GM21717 (cell line): ENCODE results near the gene CREB5.
A peak's percentile ranks its signal among the peaks of the same experiment; 100 is the strongest.
"Not testable (repeated sequence)": the region's sequence is repeated elsewhere in the genome, so short reads cannot be mapped to it uniquely, and the experiment has no call there.

Experiments
- ATAC-seq: cut with Tn5 transposase; IDR thresholded peaks from one replicate; pipeline ENCODE4 v1.9.1; 2021; ENCODE audit warnings: mild to moderate bottlenecking, moderate library complexity; ENCODE audit not compliant: unreplicated experiment

CREB5 gene

GRCh38 chr7:28799619-28800018, 387.3 kb downstream of the CREB5 start:
- no peak for ATAC-seq

- no peak for ATAC-seq
Observed at GRCh38 chr7:28800150-28800549, 387.8 kb downstream of the CREB5 start.

GRCh38 chr7:28802450-28802849, 390.1 kb downstream of the CREB5 start:
- ATAC-seq, result no peak

- no peak for ATAC-seq
Observed at GRCh38 chr7:28804157-28804556, 391.8 kb downstream of the CREB5 start.

- no peak for ATAC-seq
Observed at GRCh38 chr7:28804990-28805389, 392.7 kb downstream of the CREB5 start.

- ATAC-seq, result no peak
Observed at GRCh38 chr7:28806841-28807240, 394.5 kb downstream of the CREB5 start.

GRCh38 chr7:28807396-28807994, 395.2 kb downstream of the CREB5 start:
- no peak for ATAC-seq

- no peak for ATAC-seq
Observed at GRCh38 chr7:28808796-28809533, 396.6 kb downstream of the CREB5 start.

GRCh38 chr7:28811008-28811407, 398.7 kb downstream of the CREB5 start:
- ATAC-seq, result no peak

- no peak for ATAC-seq
Observed at GRCh38 chr7:28811701-28812430, 399.5 kb downstream of the CREB5 start.

GRCh38 chr7:28812616-28813015, 400.3 kb downstream of the CREB5 start:
- no peak for ATAC-seq

- ATAC-seq, result peak; percentile 32
Observed at GRCh38 chr7:28813243-28813962, 401.1 kb downstream of the CREB5 start.

GRCh38 chr7:28815369-28815927, 403.1 kb downstream of the CREB5 start:
- peak; percentile 44 for ATAC-seq

- peak; percentile 75 for ATAC-seq
Observed at GRCh38 chr7:28815928-28816373, 403.6 kb downstream of the CREB5 start.

GRCh38 chr7:28818996-28819395, 406.7 kb downstream of the CREB5 start:
- no peak for ATAC-seq

- ATAC-seq, result no peak
Observed at GRCh38 chr7:28823582-28823981, 411.3 kb downstream of the CREB5 start.

GRCh38 chr7:28825817-28826448, 413.6 kb downstream of the CREB5 start:
- not testable (repeated sequence) for ATAC-seq

- no peak for ATAC-seq
Observed at GRCh38 chr7:28830846-28831245, 418.5 kb downstream of the CREB5 start.

- ATAC-seq, result no peak
Observed at GRCh38 chr7:28832669-28833068, 420.4 kb downstream of the CREB5 start.

- ATAC-seq, result no peak
Observed at GRCh38 chr7:28835800-28836199, 423.5 kb downstream of the CREB5 start.
